Brain pericyte (primary cell): ENCODE measurements around the gene GBA3.

Experiments
- DNase-seq: peaks from one replicate; pipeline ENCODE4 v3.0.0-alpha.2; 2012; ENCODE audit warnings: low read depth, low spot score

GBA3 gene

GRCh38 chr4:22695917-22696316, 3.2 kb downstream of the GBA3 start:
- no peak for DNase-seq

GRCh38 chr4:22703912-22704311, 11.2 kb downstream of the GBA3 start:
- no peak for DNase-seq

- no peak for DNase-seq
These were observed 14.7 kb downstream of the GBA3 start for GRCh38 chr4:22707390-22707789.

- DNase-seq, result no peak
These were observed 16.2 kb downstream of the GBA3 start for GRCh38 chr4:22708961-22709360.

GRCh38 chr4:22712105-22712504, 19.4 kb downstream of the GBA3 start:
- DNase-seq, result no peak

GRCh38 chr4:22712529-22712928, 19.8 kb downstream of the GBA3 start:
- no peak for DNase-seq

GRCh38 chr4:22713841-22714240, 21.1 kb downstream of the GBA3 start:
- no peak for DNase-seq

- no peak for DNase-seq
These were observed 26.5 kb downstream of the GBA3 start for GRCh38 chr4:22719218-22719617.

GRCh38 chr4:22720091-22720490, 27.4 kb downstream of the GBA3 start:
- DNase-seq, result no peak

GRCh38 chr4:22721204-22721603, 28.5 kb downstream of the GBA3 start:
- no peak for DNase-seq

- DNase-seq, result no peak
These were observed 37.3 kb downstream of the GBA3 start for GRCh38 chr4:22730021-22730420.

- no peak for DNase-seq
These were observed 41.1 kb downstream of the GBA3 start for GRCh38 chr4:22733816-22734215.

- no peak for DNase-seq
These were observed 44.2 kb downstream of the GBA3 start for GRCh38 chr4:22736912-22737311.

- DNase-seq, result no peak
These were observed 47.2 kb downstream of the GBA3 start for GRCh38 chr4:22739968-22740367.

GRCh38 chr4:22741744-22742143, 49.0 kb downstream of the GBA3 start:
- DNase-seq, result no peak

GRCh38 chr4:22743290-22743689, 50.6 kb downstream of the GBA3 start:
- no peak for DNase-seq

- no peak for DNase-seq
These were observed 51.8 kb downstream of the GBA3 start for GRCh38 chr4:22744478-22745062.

GRCh38 chr4:22745234-22745633, 52.5 kb downstream of the GBA3 start:
- DNase-seq, result no peak

GRCh38 chr4:22754116-22754515, 61.4 kb downstream of the GBA3 start:
- no peak for DNase-seq

GRCh38 chr4:22762548-22762947, 69.8 kb downstream of the GBA3 start:
- no peak for DNase-seq

- DNase-seq, result no peak
These were observed 71.4 kb downstream of the GBA3 start for GRCh38 chr4:22764183-22764582.

GRCh38 chr4:22766068-22766467, 73.3 kb downstream of the GBA3 start:
- DNase-seq, result no peak

- DNase-seq, result no peak
These were observed 85.9 kb downstream of the GBA3 start for GRCh38 chr4:22778547-22779163.

- no peak for DNase-seq
These were observed 87.6 kb downstream of the GBA3 start for GRCh38 chr4:22780317-22780716.
